ENCODE results near the gene PLOD1.
"Not testable (repeated sequence)": the region's sequence is repeated elsewhere in the genome, so short reads cannot be mapped to it uniquely, and the experiment has no call there.

Gene PLOD1

DNA sequence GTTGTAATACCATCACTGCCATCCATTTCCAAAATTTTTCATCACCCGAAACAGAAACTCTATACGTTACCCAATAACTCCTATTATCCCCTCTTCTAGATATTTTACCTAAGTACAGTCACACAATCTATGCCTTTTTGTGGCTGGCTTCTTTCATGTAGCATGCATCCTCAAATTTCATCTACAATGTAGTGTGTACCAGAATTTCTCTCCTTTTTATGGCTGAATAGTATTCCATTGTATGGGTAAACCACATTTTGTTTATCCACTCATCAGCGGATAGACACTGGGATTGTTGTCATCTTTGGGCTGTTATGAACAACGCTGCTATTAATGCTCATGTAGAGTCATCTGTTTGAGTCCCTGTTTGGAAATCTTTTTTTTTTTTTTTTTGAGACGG lies 29.5 kb upstream of the PLOD1 start:
- TF ChIP-seq CTCF (IDR thresholded peaks at IDR 0.05; ENCODE audit: insufficient read depth, low read depth, low read length, missing control alignments) = no peak
- H3K4me3 ChIP-seq (ENCODE audit: low read length) = no peak overlapping the region
- no peak for DNase-seq (ENCODE audit: low read depth)

GRCh38 chr1:11906870-11907269 lies 27.6 kb upstream of the PLOD1 start:
- TF ChIP-seq CTCF (IDR thresholded peaks at IDR 0.05; ENCODE audit: insufficient read depth, low read depth, low read length, missing control alignments) = no peak

GRCh38 chr1:11907275-11908094 lies 27.0 kb upstream of the PLOD1 start:
- peak; percentile 90 for DNase-seq (ENCODE audit: low read depth)
- peak overlapping the region; percentile 21 for H3K4me3 ChIP-seq (ENCODE audit: low read length)
- TF ChIP-seq CTCF (IDR thresholded peaks at IDR 0.05; ENCODE audit: insufficient read depth, low read depth, low read length, missing control alignments) = peak; percentile 69

More at GRCh38 chr1:11906870-11907269, 27.6 kb upstream of the PLOD1 start:
- H3K4me3 ChIP-seq (ENCODE audit: low read length) = no peak overlapping the region
- DNase-seq (ENCODE audit: low read depth) = no peak

GRCh38 chr1:11908095-11908675 lies 26.3 kb upstream of the PLOD1 start:
- DNase-seq (ENCODE audit: low read depth) = peak; percentile 97
- H3K4me3 ChIP-seq (ENCODE audit: low read length) = peak overlapping the region; percentile 69
- no peak for TF ChIP-seq CTCF (IDR thresholded peaks at IDR 0.05; ENCODE audit: insufficient read depth, low read depth, low read length, missing control alignments)

GRCh38 chr1:11910914-11911228 lies 23.6 kb upstream of the PLOD1 start:
- not testable (repeated sequence) for DNase-seq (ENCODE audit: low read depth); H3K4me3 ChIP-seq (ENCODE audit: low read length)

GRCh38 chr1:11912000-11912399 lies 22.5 kb upstream of the PLOD1 start:
- no peak overlapping the region for H3K4me3 ChIP-seq (ENCODE audit: low read length)
- no peak for TF ChIP-seq CTCF (IDR thresholded peaks at IDR 0.05; ENCODE audit: insufficient read depth, low read depth, low read length, missing control alignments)
- DNase-seq (ENCODE audit: low read depth) = no peak

DNA sequence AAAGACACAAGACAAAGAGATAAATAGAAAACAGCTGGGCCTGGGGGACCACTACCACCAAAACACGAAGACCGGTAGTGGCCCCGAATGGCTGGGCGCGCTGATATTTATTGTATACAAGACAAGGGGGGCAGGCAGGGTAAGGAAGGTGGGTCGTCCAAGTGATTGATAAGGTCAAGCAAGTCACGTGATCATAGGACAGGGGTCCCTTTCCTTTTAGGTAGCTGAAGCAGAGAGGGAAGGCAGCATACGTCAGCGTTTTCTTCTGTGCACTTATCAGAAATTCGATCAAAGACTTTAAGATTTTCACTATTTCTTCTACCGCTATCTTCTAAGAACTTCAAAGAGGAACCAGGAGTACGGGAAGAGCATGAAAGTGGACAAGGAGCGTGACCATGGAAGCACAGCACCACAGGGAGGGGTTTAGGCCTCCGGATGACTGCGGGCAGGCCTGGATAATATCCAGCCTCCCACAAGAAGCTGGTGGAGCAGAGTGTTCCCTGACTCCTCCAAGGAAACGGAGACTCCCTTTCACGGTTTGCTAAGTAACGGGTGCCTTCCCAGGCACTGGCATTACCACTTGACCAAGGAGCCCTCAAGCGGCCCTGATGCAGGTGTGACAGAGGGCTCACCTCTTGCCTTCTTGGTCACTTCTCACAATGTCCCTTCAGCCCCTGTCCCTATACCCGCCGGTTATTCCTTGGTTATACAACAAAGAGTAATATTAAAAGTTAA lies 21.9 kb upstream of the PLOD1 start:
- not testable (repeated sequence) for H3K4me3 ChIP-seq (ENCODE audit: low read length); DNase-seq (ENCODE audit: low read depth)

Measured in epithelial cell of esophagus (primary cell).